ENCODE results near the gene MMP7.

MMP7 gene

GRCh38 chr11:102522312-102523188 is 8.0 kb downstream of the MMP7 start:
- DNase-seq (ENCODE audit: low spot score) = no peak
- no peak for TF ChIP-seq CTCF (IDR thresholded peaks at IDR 0.05; ENCODE audit: borderline replicate concordance, control extremely low read depth, extremely low read depth, insufficient read depth, missing control alignments)
- in situ Hi-C loops (cut with MboI; ENCODE audit: low sequenced_read_pairs, unreplicated experiment) = no loop called here

GRCh38 chr11:102521121-102521520 is 9.4 kb downstream of the MMP7 start:
- DNase-seq (ENCODE audit: low spot score) = no peak
- no peak for TF ChIP-seq CTCF (IDR thresholded peaks at IDR 0.05; ENCODE audit: borderline replicate concordance, control extremely low read depth, extremely low read depth, insufficient read depth, missing control alignments)
- in situ Hi-C loops (cut with MboI; ENCODE audit: low sequenced_read_pairs, unreplicated experiment) = no loop called here

- no peak for TF ChIP-seq CTCF (IDR thresholded peaks at IDR 0.05; ENCODE audit: borderline replicate concordance, control extremely low read depth, extremely low read depth, insufficient read depth, missing control alignments)
- DNase-seq (ENCODE audit: low spot score) = no peak
- in situ Hi-C loops (cut with MboI; ENCODE audit: low sequenced_read_pairs, unreplicated experiment) = no loop called here
Observed at GRCh38 chr11:102520514-102520913, 10.0 kb downstream of the MMP7 start.

GRCh38 chr11:102518296-102519094 is 12.1 kb downstream of the MMP7 start:
- no peak for TF ChIP-seq CTCF (IDR thresholded peaks at IDR 0.05; ENCODE audit: borderline replicate concordance, control extremely low read depth, extremely low read depth, insufficient read depth, missing control alignments)
- no peak for DNase-seq (ENCODE audit: low spot score)
- in situ Hi-C loops (cut with MboI; ENCODE audit: low sequenced_read_pairs, unreplicated experiment) = no loop called here

GRCh38 chr11:102517670-102518069 is 12.9 kb downstream of the MMP7 start:
- in situ Hi-C loops (cut with MboI; ENCODE audit: low sequenced_read_pairs, unreplicated experiment) = no loop called here
- no peak for TF ChIP-seq CTCF (IDR thresholded peaks at IDR 0.05; ENCODE audit: borderline replicate concordance, control extremely low read depth, extremely low read depth, insufficient read depth, missing control alignments)
- no peak for DNase-seq (ENCODE audit: low spot score)

- no peak for TF ChIP-seq CTCF (IDR thresholded peaks at IDR 0.05; ENCODE audit: borderline replicate concordance, control extremely low read depth, extremely low read depth, insufficient read depth, missing control alignments)
- no peak for DNase-seq (ENCODE audit: low spot score)
- in situ Hi-C loops (cut with MboI; ENCODE audit: low sequenced_read_pairs, unreplicated experiment) = no loop called here
Observed at GRCh38 chr11:102516179-102516578, 14.4 kb downstream of the MMP7 start.

Data from GM13976 (cell line).